ENCODE measurements around the gene TBC1D2. TPM values are rescaled to one million over a fixed set of nuclear protein-coding genes. Genes with fewer than 3 reads are reported as not detected.
A peak's percentile ranks its signal among the peaks of the same experiment; 100 is the strongest.

The TBC1D2 gene
- total and polyA plus RNA-seq, 2 of the 13 experiments (the other 11 are each of a cell fraction or from before 2014, with no cell fraction given): 2.0 to 2.8 TPM

GRCh38 chr9:98168941-98169488 lies 86.4 kb downstream of the TBC1D2 start (continued):
- peak; percentile 84 for TF ChIP-seq PRPF4 (IDR thresholded peaks at IDR 0.05; ENCODE audit: low read depth, low read length, poor library complexity, severe bottlenecking)
- no peak; the same call in 1 of the 2 replicates for TF ChIP-seq ZNF292 (CRISPR knock-in tag; IDR thresholded peaks at IDR 0.05; ENCODE audit: borderline replicate concordance, low read depth)
- TF ChIP-seq ZFP41 (CRISPR knock-in tag; IDR thresholded peaks at IDR 0.05; ENCODE audit: borderline replicate concordance): no peak
- TF ChIP-seq MAZ (IDR thresholded peaks at IDR 0.05; ENCODE audit: borderline replicate concordance, low read depth, low read length): peak; percentile 30; the same call in 1 of the 2 replicates
- TF ChIP-seq MAZ (CRISPR knock-in tag; IDR thresholded peaks at IDR 0.05; ENCODE audit: low read depth): no peak
- TF ChIP-seq ATRX (CRISPR knock-in tag; IDR thresholded peaks at IDR 0.05; ENCODE audit: borderline replicate concordance): no peak
- TF ChIP-seq PHF5A (CRISPR knock-in tag; IDR thresholded peaks at IDR 0.05; ENCODE audit: low read depth, unreplicated experiment): no peak
- TF ChIP-seq, protein P1, sequence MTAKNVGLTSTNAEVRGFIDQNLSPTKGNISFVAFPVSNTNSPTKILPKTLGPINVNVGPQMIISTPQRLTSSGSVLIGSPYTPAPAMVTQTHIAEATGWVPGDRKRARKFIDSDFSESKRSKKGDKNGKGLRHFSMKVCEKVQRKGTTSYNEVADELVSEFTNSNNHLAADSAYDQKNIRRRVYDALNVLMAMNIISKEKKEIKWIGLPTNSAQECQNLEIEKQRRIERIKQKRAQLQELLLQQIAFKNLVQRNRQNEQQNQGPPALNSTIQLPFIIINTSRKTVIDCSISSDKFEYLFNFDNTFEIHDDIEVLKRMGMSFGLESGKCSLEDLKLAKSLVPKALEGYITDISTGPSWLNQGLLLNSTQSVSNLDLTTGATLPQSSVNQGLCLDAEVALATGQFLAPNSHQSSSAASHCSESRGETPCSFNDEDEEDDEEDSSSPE (CRISPR knock-in tag; IDR thresholded peaks at IDR 0.05): no peak
- TF ChIP-seq, protein P2, sequence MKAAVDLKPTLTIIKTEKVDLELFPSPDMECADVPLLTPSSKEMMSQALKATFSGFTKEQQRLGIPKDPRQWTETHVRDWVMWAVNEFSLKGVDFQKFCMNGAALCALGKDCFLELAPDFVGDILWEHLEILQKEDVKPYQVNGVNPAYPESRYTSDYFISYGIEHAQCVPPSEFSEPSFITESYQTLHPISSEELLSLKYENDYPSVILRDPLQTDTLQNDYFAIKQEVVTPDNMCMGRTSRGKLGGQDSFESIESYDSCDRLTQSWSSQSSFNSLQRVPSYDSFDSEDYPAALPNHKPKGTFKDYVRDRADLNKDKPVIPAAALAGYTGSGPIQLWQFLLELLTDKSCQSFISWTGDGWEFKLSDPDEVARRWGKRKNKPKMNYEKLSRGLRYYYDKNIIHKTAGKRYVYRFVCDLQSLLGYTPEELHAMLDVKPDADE (CRISPR knock-in tag; IDR thresholded peaks at IDR 0.05): no peak
- TF ChIP-seq U2AF1 (optimal IDR thresholded peaks at IDR 0.05; ENCODE audit: low read depth, low read length): no peak
- TF ChIP-seq NR1H2 (CRISPR knock-in tag; IDR thresholded peaks at IDR 0.05; ENCODE audit: borderline replicate concordance, low read depth): no peak
- TF ChIP-seq ZNF24 (IDR thresholded peaks at IDR 0.05): no peak
- TF ChIP-seq, protein P3, sequence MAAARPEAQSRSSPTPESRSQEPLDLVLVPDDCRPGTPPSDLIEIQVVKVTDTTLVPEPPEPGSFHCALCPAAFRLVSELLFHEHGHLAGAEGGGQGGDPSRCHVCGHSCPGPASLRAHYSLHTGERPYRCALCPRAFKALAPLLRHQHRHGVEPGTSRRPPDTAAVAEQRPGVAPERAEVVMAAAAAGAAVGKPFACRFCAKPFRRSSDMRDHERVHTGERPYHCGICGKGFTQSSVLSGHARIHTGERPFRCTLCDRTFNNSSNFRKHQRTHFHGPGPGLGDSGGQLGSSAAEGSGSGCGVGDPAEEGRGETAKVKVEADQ (CRISPR knock-in tag; IDR thresholded peaks at IDR 0.05; ENCODE audit: borderline replicate concordance): no peak
- no peak for TF ChIP-seq ZNF598 (CRISPR knock-in tag; IDR thresholded peaks at IDR 0.05; ENCODE audit: borderline replicate concordance)
- peak in 1 of 2 experiments; percentile 34; a peak in 1 of 4 replicates for TF ChIP-seq KLF16 (CRISPR knock-in tag; IDR thresholded peaks at IDR 0.05)
- no peak for TF ChIP-seq YEATS4 (CRISPR knock-in tag; IDR thresholded peaks at IDR 0.05; ENCODE audit: borderline replicate concordance)
- no peak for TF ChIP-seq NFAT5 (CRISPR knock-in tag; IDR thresholded peaks at IDR 0.05)
- TF ChIP-seq CEBPB (IDR thresholded peaks at IDR 0.05; ENCODE audit: borderline replicate concordance, low read depth, low read length): no peak
- TF ChIP-seq MYNN (CRISPR knock-in tag; IDR thresholded peaks at IDR 0.05; ENCODE audit: low read depth): no peak
- no peak for TF ChIP-seq MTF2 (CRISPR knock-in tag; IDR thresholded peaks at IDR 0.05; ENCODE audit: borderline replicate concordance)
- TF ChIP-seq DPF2 (CRISPR knock-in tag; IDR thresholded peaks at IDR 0.05; ENCODE audit: borderline replicate concordance, low read depth): no peak
- TF ChIP-seq RAD21 (CRISPR knock-in tag; IDR thresholded peaks at IDR 0.05): no peak

Data from HepG2 (cell line).